ENCODE data around the gene LIPI.

Gene LIPI

DNA sequence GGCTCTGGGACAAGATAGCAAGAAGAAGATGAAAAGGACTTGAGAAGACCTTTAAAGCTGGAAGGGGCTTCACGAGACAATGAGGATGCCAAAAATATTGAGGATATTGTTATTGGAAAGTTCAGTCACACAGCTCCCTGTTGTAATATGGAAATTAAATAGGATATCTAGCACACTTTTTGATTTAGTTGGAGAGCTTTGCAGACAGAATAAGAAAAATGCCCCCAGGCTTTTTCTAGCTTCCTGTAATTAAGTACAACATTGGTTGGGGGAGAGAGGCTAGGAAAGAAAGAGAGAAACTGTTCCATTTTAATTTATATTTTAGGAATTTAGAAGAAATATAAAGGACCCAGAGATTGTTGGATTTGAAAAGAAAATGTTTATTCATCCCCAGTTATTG lies 32.7 kb upstream of the LIPI start:
- TF ChIP-seq, protein P1, sequence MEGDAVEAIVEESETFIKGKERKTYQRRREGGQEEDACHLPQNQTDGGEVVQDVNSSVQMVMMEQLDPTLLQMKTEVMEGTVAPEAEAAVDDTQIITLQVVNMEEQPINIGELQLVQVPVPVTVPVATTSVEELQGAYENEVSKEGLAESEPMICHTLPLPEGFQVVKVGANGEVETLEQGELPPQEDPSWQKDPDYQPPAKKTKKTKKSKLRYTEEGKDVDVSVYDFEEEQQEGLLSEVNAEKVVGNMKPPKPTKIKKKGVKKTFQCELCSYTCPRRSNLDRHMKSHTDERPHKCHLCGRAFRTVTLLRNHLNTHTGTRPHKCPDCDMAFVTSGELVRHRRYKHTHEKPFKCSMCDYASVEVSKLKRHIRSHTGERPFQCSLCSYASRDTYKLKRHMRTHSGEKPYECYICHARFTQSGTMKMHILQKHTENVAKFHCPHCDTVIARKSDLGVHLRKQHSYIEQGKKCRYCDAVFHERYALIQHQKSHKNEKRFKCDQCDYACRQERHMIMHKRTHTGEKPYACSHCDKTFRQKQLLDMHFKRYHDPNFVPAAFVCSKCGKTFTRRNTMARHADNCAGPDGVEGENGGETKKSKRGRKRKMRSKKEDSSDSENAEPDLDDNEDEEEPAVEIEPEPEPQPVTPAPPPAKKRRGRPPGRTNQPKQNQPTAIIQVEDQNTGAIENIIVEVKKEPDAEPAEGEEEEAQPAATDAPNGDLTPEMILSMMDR (IDR thresholded peaks at IDR 0.05; ENCODE audit: borderline replicate concordance, insufficient read depth, low read depth, low read length), result no peak
- no peak overlapping the region for H3K4me3 ChIP-seq (ENCODE audit: low read depth, low read length)

DNA sequence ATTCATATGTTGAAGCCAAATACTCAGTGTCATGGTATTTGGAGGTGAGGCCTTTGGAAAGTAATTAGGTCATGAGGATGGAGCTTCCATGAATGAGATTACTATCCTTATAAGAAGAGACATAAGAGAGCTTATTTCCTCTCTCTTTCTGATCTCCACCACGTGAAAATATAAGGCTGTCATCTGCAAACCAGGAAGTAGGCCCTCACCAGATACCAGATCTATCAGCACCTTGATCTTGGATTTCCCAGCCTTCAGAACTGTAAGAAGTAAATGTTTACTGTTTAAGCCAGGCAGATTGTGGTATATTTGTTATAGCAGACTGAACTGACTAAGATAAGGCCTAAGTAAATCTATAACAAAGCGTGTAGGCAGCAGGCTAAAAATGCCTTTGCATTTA lies 30.5 kb upstream of the LIPI start:
- no peak overlapping the region for H3K4me3 ChIP-seq (ENCODE audit: low read depth, low read length)
- TF ChIP-seq, protein P1 (IDR thresholded peaks at IDR 0.05; ENCODE audit: borderline replicate concordance, insufficient read depth, low read depth, low read length), result no peak

GRCh38 chr21:14239281-14239680 lies 28.5 kb upstream of the LIPI start:
- TF ChIP-seq, protein P1 (IDR thresholded peaks at IDR 0.05; ENCODE audit: borderline replicate concordance, insufficient read depth, low read depth, low read length), result no peak
- no peak overlapping the region for H3K4me3 ChIP-seq (ENCODE audit: low read depth, low read length)

DNA sequence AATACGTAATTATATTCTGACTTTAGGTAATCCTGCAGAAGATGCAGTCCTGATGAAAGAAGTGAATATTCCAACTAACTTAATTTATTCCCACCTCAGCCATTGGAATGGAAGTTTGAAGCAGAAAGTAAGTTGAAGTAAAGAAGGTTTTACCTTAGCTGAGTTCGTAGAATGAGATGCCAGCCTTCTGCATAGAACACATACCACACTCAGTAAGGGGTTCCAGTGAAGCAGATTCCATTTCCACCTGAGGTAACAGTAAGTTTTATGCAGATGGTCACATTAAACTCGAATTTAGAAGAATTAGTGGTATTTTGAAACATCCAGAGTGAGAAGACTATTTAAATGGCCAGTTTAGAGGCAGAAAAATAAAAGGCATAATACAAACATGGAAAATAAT lies 25.4 kb upstream of the LIPI start:
- TF ChIP-seq, protein P1 (IDR thresholded peaks at IDR 0.05; ENCODE audit: borderline replicate concordance, insufficient read depth, low read depth, low read length), result no peak

GRCh38 chr21:14235101-14235500 lies 24.3 kb upstream of the LIPI start:
- TF ChIP-seq, protein P1 (IDR thresholded peaks at IDR 0.05; ENCODE audit: borderline replicate concordance, insufficient read depth, low read depth, low read length), result no peak

More for the DNA sequence above, 25.4 kb upstream of the LIPI start:
- H3K4me3 ChIP-seq (ENCODE audit: low read depth, low read length), result no peak overlapping the region

DNA sequence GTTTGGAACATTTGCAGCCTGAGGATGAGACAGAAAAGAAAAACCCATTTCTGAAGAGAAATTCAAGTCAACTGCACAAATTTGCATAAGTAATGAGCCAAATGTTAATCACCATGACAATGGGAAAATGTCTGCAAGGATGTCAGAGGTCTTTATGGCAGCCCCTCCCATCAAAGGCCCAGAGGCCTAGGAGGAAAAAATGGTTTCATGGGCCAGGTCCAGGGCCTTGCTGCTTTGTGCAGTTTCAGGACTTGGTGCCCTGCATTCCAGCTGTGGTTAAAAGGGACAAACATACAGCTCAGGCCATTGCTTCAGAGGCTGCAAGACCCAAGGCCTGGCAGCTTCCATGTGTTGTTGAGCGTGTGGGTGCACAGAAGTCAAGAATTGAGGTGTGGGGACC lies 18.6 kb upstream of the LIPI start:
- H3K4me3 ChIP-seq (ENCODE audit: low read depth, low read length), result no peak overlapping the region
- TF ChIP-seq, protein P1 (IDR thresholded peaks at IDR 0.05; ENCODE audit: borderline replicate concordance, insufficient read depth, low read depth, low read length), result no peak

More at GRCh38 chr21:14235101-14235500, 24.3 kb upstream of the LIPI start:
- H3K4me3 ChIP-seq (ENCODE audit: low read depth, low read length), result no peak overlapping the region

GRCh38 chr21:14223365-14223764 lies 12.6 kb upstream of the LIPI start:
- no peak overlapping the region for H3K4me3 ChIP-seq (ENCODE audit: low read depth, low read length)
- TF ChIP-seq, protein P1 (IDR thresholded peaks at IDR 0.05; ENCODE audit: borderline replicate concordance, insufficient read depth, low read depth, low read length), result no peak

Data from GM12875 (cell line).